H1 (cell line): ENCODE measurements around the gene GALNT9. TPM values are rescaled to one million over a fixed set of nuclear protein-coding genes. Genes with fewer than 3 reads are reported as not detected.
A peak's percentile ranks its signal among the peaks of the same experiment; 100 is the strongest.

ENCODE experiments used
- CTCF ChIA-PET: fragments of 300-600 bp; sonication (Branson Sonifier 250); formaldehyde crosslinking; loops from one replicate; lab custom pipeline; 2021; ENCODE audit not compliant: partially characterized antibody; lab: Charles Lee
- POLR2A ChIA-PET: fragments of 300-600 bp; sonication (Branson Sonifier 250); formaldehyde crosslinking; loops from one replicate; lab custom pipeline; 2021; ENCODE audit warnings: inconsistent platforms; ENCODE audit not compliant: partially characterized antibody; lab: Charles Lee
- DNase-seq, 2 experiments: peaks; one replicate each; pipeline versions ENCODE4 v3.0.0 to v3.0.0-alpha.2; 2010 to 2022; ENCODE audit warnings: low spot score in 2 of 2, low read depth in 1 of 2, mixed read lengths in 1 of 2
- FAIRE-seq: peaks from 2 replicates; lab custom pipeline; 2011; peaks lifted over from hg19 to GRCh38; lab: Jason Lieb, UNC
- H2AFZ ChIP-seq: 2 replicates; pipeline ENCODE4 v1.8.1; 2012; ENCODE audit warnings: low read length, inconsistent platforms
- H2AK5ac ChIP-seq: 2 replicates; pipeline ENCODE4 v1.6.1; 2013; ENCODE audit warnings: low read depth, low read length
- H2BK120ac ChIP-seq: replicated peaks from 2 replicates; pipeline ENCODE3; 2013; ENCODE audit warnings: low read depth, low read length, inconsistent platforms
- H2BK12ac ChIP-seq: 2 replicates; pipeline ENCODE4 v1.6.1; 2013; ENCODE audit warnings: low read depth, low read length
- H2BK15ac ChIP-seq: 2 replicates; pipeline ENCODE4 v1.6.1; 2013; ENCODE audit warnings: low read length
- H2BK20ac ChIP-seq: 2 replicates; pipeline ENCODE4 v1.6.1; 2013; ENCODE audit warnings: low read length
- H2BK5ac ChIP-seq: 2 replicates; pipeline ENCODE4 v1.6.1; 2013; ENCODE audit warnings: low read depth, low read length
- H3K14ac ChIP-seq: 2 replicates; pipeline ENCODE4 v1.6.1; 2013; ENCODE audit warnings: inconsistent platforms; ENCODE audit not compliant: insufficient read length
- H3K18ac ChIP-seq: 2 replicates; pipeline ENCODE4 v1.6.1; 2013; ENCODE audit warnings: low read length; ENCODE audit errors: extremely low read depth
- H3K23ac ChIP-seq: 2 replicates; pipeline ENCODE4 v1.6.1; 2013; ENCODE audit warnings: inconsistent platforms; ENCODE audit not compliant: insufficient read length
- H3K23me2 ChIP-seq: 2 replicates; pipeline ENCODE4 v1.6.1; 2013; ENCODE audit warnings: low read depth, low read length
- H3K27ac ChIP-seq: 2 replicates; pipeline ENCODE4 v1.6.1; 2011; ENCODE audit warnings: low read depth, low read length, inconsistent platforms
- H3K27me3 ChIP-seq, 4 experiments: replicated peaks in 1 of 4; 1 replicate in 1 of 4; 2 replicates in 3 of 4; pipeline versions ENCODE4 v1.6.1 to v1.8.1; 2011 to 2013; ENCODE audit warnings: low read length in 3 of 4, mild to moderate bottlenecking in 3 of 4, inconsistent platforms in 2 of 4, mixed read lengths in 2 of 4, moderate library complexity in 1 of 4; ENCODE audit not compliant: control insufficient read depth in 3 of 4, insufficient read depth in 3 of 4; ENCODE audit errors: extremely low read depth in 1 of 4
- H3K36me3 ChIP-seq, 4 experiments: 2 replicates each; pipeline versions ENCODE4 v1.6.1 to v1.8.1; 2011 to 2013; ENCODE audit warnings: mild to moderate bottlenecking in 4 of 4, low read length in 3 of 4, moderate library complexity in 2 of 4, control low read depth in 1 of 4, inconsistent platforms in 1 of 4; ENCODE audit not compliant: insufficient read depth in 4 of 4, control insufficient read depth in 2 of 4
- H3K4ac ChIP-seq: replicated peaks from 2 replicates; pipeline ENCODE3; 2013; ENCODE audit warnings: low read length, low read depth, mixed read lengths, inconsistent platforms; ENCODE audit not compliant: insufficient read length
- H3K4me1 ChIP-seq, 4 experiments: replicated peaks in 1 of 4; 1 replicate in 1 of 4; 2 replicates in 3 of 4; pipeline versions ENCODE4 v1.6.1 to v1.8.1; 2011 to 2013; ENCODE audit warnings: low read length in 3 of 4, inconsistent platforms in 2 of 4, mixed read lengths in 1 of 4; ENCODE audit not compliant: insufficient read depth in 4 of 4, control insufficient read depth in 3 of 4
- H3K4me2 ChIP-seq, 2 experiments: 2 replicates each; pipeline versions ENCODE4 v1.6.1 to v1.8.1; 2011 to 2013; ENCODE audit warnings: low read depth in 2 of 2, low read length in 2 of 2, control low read depth in 1 of 2, inconsistent platforms in 1 of 2, mild to moderate bottlenecking in 1 of 2; ENCODE audit not compliant: insufficient read depth in 1 of 2
- H3K4me3 ChIP-seq, 4 experiments: fragments of 200-600, 300-600 bp in 1 of 4; sonication (generic), shearing (Covaris generic), sonication (Bioruptor Twin) in 1 of 4; 2 replicates each; pipeline versions ENCODE4 v1.5.1 to v1.8.1; 2011 to 2016; ENCODE audit warnings: low read length in 4 of 4, low read depth in 3 of 4, control low read depth in 2 of 4, inconsistent platforms in 2 of 4, mild to moderate bottlenecking in 2 of 4, mixed read lengths in 1 of 4, moderate library complexity in 1 of 4; ENCODE audit not compliant: insufficient read depth in 2 of 4; ENCODE audit errors: extremely low read depth in 1 of 4
- H3K56ac ChIP-seq: replicated peaks from 2 replicates; pipeline ENCODE3; 2013; ENCODE audit warnings: low read depth, mild to moderate bottlenecking, mixed read lengths, low read length, inconsistent platforms; ENCODE audit not compliant: insufficient read length
- H3K79me1 ChIP-seq: 2 replicates; pipeline ENCODE4 v1.6.1; 2013; ENCODE audit warnings: low read depth, low read length, control low read depth
- H3K79me2 ChIP-seq, 2 experiments: 2 replicates each; pipeline versions ENCODE4 v1.6.1 to v1.8.1; 2012 to 2013; ENCODE audit warnings: low read length in 2 of 2, mild to moderate bottlenecking in 2 of 2, inconsistent platforms in 1 of 2; ENCODE audit not compliant: insufficient read depth in 2 of 2, control insufficient read depth in 1 of 2
- H3K9ac ChIP-seq, 4 experiments: replicated peaks in 1 of 4; 1 replicate in 1 of 4; 2 replicates in 3 of 4; pipeline versions ENCODE4 v1.6.1 to v1.8.1; 2011 to 2013; ENCODE audit warnings: low read depth in 3 of 4, low read length in 3 of 4, control low read depth in 2 of 4, mild to moderate bottlenecking in 2 of 4, moderate library complexity in 2 of 4, inconsistent platforms in 1 of 4; ENCODE audit errors: extremely low read depth in 1 of 4
- H3K9me3 ChIP-seq, 2 experiments: 2 replicates each; pipeline versions ENCODE4 v1.6.1 to v1.8.1; 2012 to 2013; ENCODE audit warnings: mild to moderate bottlenecking in 2 of 2, moderate library complexity in 2 of 2, control low read depth in 1 of 2, inconsistent platforms in 1 of 2, low read depth in 1 of 2, low read length in 1 of 2, mixed read lengths in 1 of 2; ENCODE audit not compliant: insufficient read depth in 2 of 2
- H4K20me1 ChIP-seq, 2 experiments: replicated peaks in 1 of 2; 2 replicates each; pipeline versions ENCODE3 to v1.8.1; 2011 to 2013; ENCODE audit warnings: inconsistent platforms in 2 of 2, low read length in 2 of 2, mild to moderate bottlenecking in 1 of 2; ENCODE audit not compliant: insufficient read depth in 2 of 2, control insufficient read depth in 1 of 2
- H4K5ac ChIP-seq: 2 replicates; pipeline ENCODE4 v1.6.1; 2013; ENCODE audit warnings: low read length, low read depth, mixed read lengths, inconsistent platforms; ENCODE audit not compliant: insufficient read length
- H4K8ac ChIP-seq: 2 replicates; pipeline ENCODE4 v1.8.0; 2013; ENCODE audit warnings: mild to moderate bottlenecking, moderate library complexity, low read length, inconsistent platforms; ENCODE audit not compliant: insufficient read depth; ENCODE audit errors: extremely low read depth
- H4K91ac ChIP-seq: replicated peaks from 2 replicates; pipeline ENCODE3; 2013; ENCODE audit warnings: low read length, mixed read lengths, inconsistent platforms; ENCODE audit not compliant: insufficient read length
- EZH2 ChIP-seq: fragments of 200-600 bp; sonication (generic); IDR thresholded peaks from 2 replicates; pipeline ENCODE4 v1.7.1; 2012; ENCODE audit warnings: low read depth, mild to moderate bottlenecking, moderate library complexity, low read length, inconsistent platforms; ENCODE audit not compliant: severe bottlenecking
- PHF8 ChIP-seq: fragments of 200-600 bp; sonication (generic); conservative IDR thresholded peaks from 2 replicates; pipeline ENCODE4 v1.7.1; 2012; ENCODE audit warnings: low read depth, mild to moderate bottlenecking, inconsistent platforms, low read length, moderate library complexity
- WGBS, 2 experiments: shearing (Covaris generic) in 1 of 2; methylation state at CpG; one replicate each; pipeline versions ENCODE4 v1.1.6 to v1.1.7; 2013 to 2015; ENCODE audit warnings: low lambda C conversion rate in 2 of 2, mixed read lengths in 2 of 2, inconsistent platforms in 1 of 2, low coverage in 1 of 2, missing lambda C conversion rate in 1 of 2; ENCODE audit not compliant: insufficient replicate concordance in 2 of 2, insufficient coverage in 1 of 2, insufficient read length in 1 of 2; ENCODE audit errors: extremely low coverage in 1 of 2, missing lambda C conversion rate in 1 of 2; 5-methylcytosine and 5-hydroxymethylcytosine counted together
- polyA plus RNA-seq, 7 experiments: library from polyadenylated mRNA; depleted of rRNA in 3 of 7; stranded (reverse) in 5 of 7; unstranded in 2 of 7; fragments of >200 nt in 5 of 7; fragments of 200-250 nt in 2 of 7; gene quantifications; 1 replicate in 5 of 7; 2 replicates in 1 of 7; 4 replicates in 1 of 7; pipeline versions ENCODE4 v1.2.1 to v1.2.3, GENCODE V29; 2011 to 2013; ENCODE audit warnings: missing spikeins in 2 of 7, mixed read lengths in 2 of 7
- total RNA-seq: library from RNA; stranded (reverse); fragmentation: NEBNext Ultra II Directional; extraction: Animal tissue kit (Norgen Biotek cat#: 25700); gene quantifications from 2 replicates; pipeline ENCODE4 v1.2.1, GENCODE V29; 2021

GALNT9 gene
- total and polyA plus RNA-seq, 2 of the 8 experiments (the other 6 are each of a cell fraction or from before 2014, with no cell fraction given), result 2.0 to 3.6 TPM

GRCh38 chr12:132172619-132173018 is 156.8 kb downstream of the GALNT9 start:
- Histone ChIP-seq H3K4me3 (no peak overlapping the region), H2BK5ac (no peak overlapping the region), H3K9me3 (no peaks in the 10 kb centered on the region), H4K8ac (peak overlapping the region; percentile 5; the same call in 1 of the 2 replicates), H3K56ac (no peak overlapping the region), H2BK120ac (no peak overlapping the region), H3K79me1 (no peaks in the 10 kb centered on the region), H3K4ac (no peak overlapping the region), H2BK20ac (no peak overlapping the region), H4K20me1 (peaks cover 0 to 1% of the 10 kb centered on the region in 2 experiments), H2AK5ac (no peak overlapping the region), H2AFZ (no peak overlapping the region), H4K5ac (no peak overlapping the region), H3K14ac (no peak overlapping the region), H3K27ac (no peak overlapping the region), H3K36me3 (no peaks in the 10 kb centered on the region), H3K4me1 (no peaks in the 10 kb centered on the region), H3K4me2 (no peak overlapping the region), H3K23ac (no peak overlapping the region), H2BK12ac (no peak overlapping the region), H3K18ac (no peak overlapping the region), H3K79me2 (no peaks in the 10 kb centered on the region), H3K23me2 (no peaks in the 10 kb centered on the region), H2BK15ac (no peak overlapping the region), H4K91ac (no peak overlapping the region)
- no peak for FAIRE-seq
- CTCF ChIA-PET, result no interaction called here
- DNase-seq, result no peak
- WGBS, 2 experiments, result 90% methylated on average over 15 of the region's 15 CpGs; no CpG with 5 or more reads in 1 of the 2 experiments
- POLR2A ChIA-PET, result no interaction called here
- no peak for TF ChIP-seq EZH2
- no peak for TF ChIP-seq PHF8
- TF ChIP-seq, all 59 proteins: peak for 0
- Histone ChIP-seq H3K9ac (no peak overlapping the region), H3K27me3 (peaks cover 0 to 18% (median 12%) of the 10 kb centered on the region in 4 experiments; a peak in 5 of 7 replicates)
